Epithelial cell of esophagus (primary cell): ENCODE measurements around the gene PSD4.

Source experiments
- DNase-seq: peaks from one replicate; pipeline ENCODE4 v3.0.0; 2010; ENCODE audit warnings: low read depth
- H3K4me3 ChIP-seq: 2 replicates; pipeline ENCODE4 v1.5.1; 2011; ENCODE audit warnings: mild to moderate bottlenecking, low read length, control low read depth
- CTCF ChIP-seq: IDR thresholded peaks from 2 replicates; pipeline ENCODE4 v1.5.1; 2011; ENCODE audit warnings: low read depth, mild to moderate bottlenecking, low read length, control low read depth, inconsistent platforms; ENCODE audit not compliant: insufficient read depth; ENCODE audit errors: missing control alignments

The PSD4 gene

GRCh38 chr2:113216321-113216720 is 42.5 kb downstream of the PSD4 start:
- no peak overlapping the region for H3K4me3 ChIP-seq
- no peak for TF ChIP-seq CTCF
- DNase-seq, result no peak

GRCh38 chr2:113216891-113217454 is 43.2 kb downstream of the PSD4 start:
- no peak overlapping the region for H3K4me3 ChIP-seq
- no peak for DNase-seq
- TF ChIP-seq CTCF, result no peak

GRCh38 chr2:113217455-113218282 is 43.9 kb downstream of the PSD4 start:
- H3K4me3 ChIP-seq, result no peak overlapping the region
- DNase-seq, result no peak
- TF ChIP-seq CTCF, result no peak

GRCh38 chr2:113218283-113219091 is 44.7 kb downstream of the PSD4 start:
- no peak overlapping the region for H3K4me3 ChIP-seq
- TF ChIP-seq CTCF, result no peak
- DNase-seq, result no peak

- TF ChIP-seq CTCF, result no peak
- DNase-seq, result no peak
- H3K4me3 ChIP-seq, result no peak overlapping the region
Observed at GRCh38 chr2:113219092-113219441, 45.3 kb downstream of the PSD4 start.

GRCh38 chr2:113219525-113219888 is 45.7 kb downstream of the PSD4 start:
- no peak for DNase-seq
- no peak for TF ChIP-seq CTCF
- no peak overlapping the region for H3K4me3 ChIP-seq
